Measurements from ENCODE around the gene MRPL49. TPM values are rescaled to one million over a fixed set of nuclear protein-coding genes. Genes with fewer than 3 reads are reported as not detected.
A peak's percentile ranks its signal among the peaks of the same experiment; 100 is the strongest.

MRPL49 gene
- total and polyA plus RNA-seq, 2 of the 13 experiments (the other 11 are each of a cell fraction or from before 2014, with no cell fraction given), result 39.2 to 53.3 TPM

DNA sequence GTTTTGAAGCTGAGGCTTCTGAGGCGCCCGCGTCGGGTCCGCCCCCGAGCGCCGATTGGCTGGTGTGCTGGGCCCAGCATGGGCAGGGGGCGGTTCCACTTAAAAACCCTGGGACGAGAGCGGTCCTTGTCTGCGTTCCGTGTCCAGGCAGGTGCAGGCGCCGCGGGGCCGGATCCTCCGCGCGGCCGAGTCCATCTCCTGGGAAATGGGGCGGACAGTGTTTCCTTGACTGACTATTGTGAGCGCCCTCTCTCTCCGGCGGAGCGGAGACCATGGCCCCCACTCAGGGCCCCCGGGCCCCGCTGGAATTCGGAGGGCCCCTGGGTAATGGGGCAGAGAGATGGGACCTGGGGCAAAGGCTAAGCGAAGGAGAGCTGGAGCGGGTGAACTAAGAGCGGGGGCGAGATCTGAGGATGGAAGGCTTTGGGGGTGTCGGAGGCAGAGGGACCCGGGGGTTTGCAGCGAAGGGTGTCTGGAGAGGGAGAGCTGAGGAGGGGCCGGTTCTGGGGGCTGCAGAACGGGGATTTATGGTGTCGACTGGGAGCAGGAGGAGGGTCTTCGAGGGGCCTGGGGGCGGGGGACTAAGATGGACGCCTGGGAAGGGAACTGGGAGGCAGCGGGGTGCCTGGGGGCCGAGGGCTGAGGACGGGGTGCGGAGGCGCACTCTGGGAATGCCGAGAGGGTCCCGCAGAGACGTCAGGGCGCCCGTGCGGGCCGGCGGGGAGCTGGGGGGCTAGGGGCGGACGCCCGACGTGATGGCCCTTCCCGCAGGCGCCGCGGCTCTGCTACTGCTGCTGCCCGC, 10.2 kb upstream of the MRPL49 start, which contains the start of gene TM7SF2 (continued):
- 0 out of 2 replicates have a peak, but pooled peaks have one; percentile 11 for TF ChIP-seq CEBPG (CRISPR knock-in tag; IDR thresholded peaks at IDR 0.05)
- TF ChIP-seq, protein P1, sequence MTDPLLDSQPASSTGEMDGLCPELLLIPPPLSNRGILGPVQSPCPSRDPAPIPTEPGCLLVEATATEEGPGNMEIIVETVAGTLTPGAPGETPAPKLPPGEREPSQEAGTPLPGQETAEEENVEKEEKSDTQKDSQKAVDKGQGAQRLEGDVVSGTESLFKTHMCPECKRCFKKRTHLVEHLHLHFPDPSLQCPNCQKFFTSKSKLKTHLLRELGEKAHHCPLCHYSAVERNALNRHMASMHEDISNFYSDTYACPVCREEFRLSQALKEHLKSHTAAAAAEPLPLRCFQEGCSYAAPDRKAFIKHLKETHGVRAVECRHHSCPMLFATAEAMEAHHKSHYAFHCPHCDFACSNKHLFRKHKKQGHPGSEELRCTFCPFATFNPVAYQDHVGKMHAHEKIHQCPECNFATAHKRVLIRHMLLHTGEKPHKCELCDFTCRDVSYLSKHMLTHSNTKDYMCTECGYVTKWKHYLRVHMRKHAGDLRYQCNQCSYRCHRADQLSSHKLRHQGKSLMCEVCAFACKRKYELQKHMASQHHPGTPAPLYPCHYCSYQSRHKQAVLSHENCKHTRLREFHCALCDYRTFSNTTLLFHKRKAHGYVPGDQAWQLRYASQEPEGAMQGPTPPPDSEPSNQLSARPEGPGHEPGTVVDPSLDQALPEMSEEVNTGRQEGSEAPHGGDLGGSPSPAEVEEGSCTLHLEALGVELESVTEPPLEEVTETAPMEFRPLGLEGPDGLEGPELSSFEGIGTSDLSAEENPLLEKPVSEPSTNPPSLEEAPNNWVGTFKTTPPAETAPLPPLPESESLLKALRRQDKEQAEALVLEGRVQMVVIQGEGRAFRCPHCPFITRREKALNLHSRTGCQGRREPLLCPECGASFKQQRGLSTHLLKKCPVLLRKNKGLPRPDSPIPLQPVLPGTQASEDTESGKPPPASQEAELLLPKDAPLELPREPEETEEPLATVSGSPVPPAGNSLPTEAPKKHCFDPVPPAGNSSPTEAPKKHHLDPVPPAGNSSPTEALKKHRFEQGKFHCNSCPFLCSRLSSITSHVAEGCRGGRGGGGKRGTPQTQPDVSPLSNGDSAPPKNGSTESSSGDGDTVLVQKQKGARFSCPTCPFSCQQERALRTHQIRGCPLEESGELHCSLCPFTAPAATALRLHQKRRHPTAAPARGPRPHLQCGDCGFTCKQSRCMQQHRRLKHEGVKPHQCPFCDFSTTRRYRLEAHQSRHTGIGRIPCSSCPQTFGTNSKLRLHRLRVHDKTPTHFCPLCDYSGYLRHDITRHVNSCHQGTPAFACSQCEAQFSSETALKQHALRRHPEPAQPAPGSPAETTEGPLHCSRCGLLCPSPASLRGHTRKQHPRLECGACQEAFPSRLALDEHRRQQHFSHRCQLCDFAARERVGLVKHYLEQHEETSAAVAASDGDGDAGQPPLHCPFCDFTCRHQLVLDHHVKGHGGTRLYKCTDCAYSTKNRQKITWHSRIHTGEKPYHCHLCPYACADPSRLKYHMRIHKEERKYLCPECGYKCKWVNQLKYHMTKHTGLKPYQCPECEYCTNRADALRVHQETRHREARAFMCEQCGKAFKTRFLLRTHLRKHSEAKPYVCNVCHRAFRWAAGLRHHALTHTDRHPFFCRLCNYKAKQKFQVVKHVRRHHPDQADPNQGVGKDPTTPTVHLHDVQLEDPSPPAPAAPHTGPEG (CRISPR knock-in tag; IDR thresholded peaks at IDR 0.05), result no peak
- no peak for TF ChIP-seq ZNF326 (CRISPR knock-in tag; IDR thresholded peaks at IDR 0.05; ENCODE audit: borderline replicate concordance)
- peak; percentile 89; the same call in 1 of the 2 replicates for TF ChIP-seq GATA4 (IDR thresholded peaks at IDR 0.05; ENCODE audit: borderline replicate concordance, low read depth)
- TF ChIP-seq ZNF414 (CRISPR knock-in tag; IDR thresholded peaks at IDR 0.05), result peak; percentile 3; the same call in 1 of the 2 replicates
- TF ChIP-seq ZNF275 (CRISPR knock-in tag; IDR thresholded peaks at IDR 0.05; ENCODE audit: borderline replicate concordance), result 0 out of 2 replicates have a peak, but pooled peaks have one; percentile 83
- TF ChIP-seq ZBTB10 (CRISPR knock-in tag; IDR thresholded peaks at IDR 0.05; ENCODE audit: borderline replicate concordance), result 0 out of 2 replicates have a peak, but pooled peaks have one; percentile 31
- TF ChIP-seq NONO (IDR thresholded peaks at IDR 0.05), result no peak
- peak; percentile 69 for TF ChIP-seq NONO (CRISPR knock-in tag; conservative IDR thresholded peaks at IDR 0.05)
- TF ChIP-seq ZSCAN12 (CRISPR knock-in tag; IDR thresholded peaks at IDR 0.05), result peak; percentile 40; the same call in 1 of the 2 replicates
- TF ChIP-seq ZNF839 (CRISPR knock-in tag; IDR thresholded peaks at IDR 0.05; ENCODE audit: borderline replicate concordance), result no peak
- no peak for TF ChIP-seq PCBP2 (optimal IDR thresholded peaks at IDR 0.05; ENCODE audit: low read depth, low read length, poor library complexity, severe bottlenecking)
- peak; percentile 50; the same call in 1 of the 2 replicates for TF ChIP-seq ZSCAN30 (CRISPR knock-in tag; IDR thresholded peaks at IDR 0.05)

Data from HepG2 (cell line).